ENCODE results near the gene KCNQ2. TPM values are rescaled to one million over a fixed set of nuclear protein-coding genes. Genes with fewer than 3 reads are reported as not detected.

KCNQ2 gene
- total and polyA plus RNA-seq, 7 donors: 0.01 to 2.8 (median 0.15) TPM; not detected in 1

DNA sequence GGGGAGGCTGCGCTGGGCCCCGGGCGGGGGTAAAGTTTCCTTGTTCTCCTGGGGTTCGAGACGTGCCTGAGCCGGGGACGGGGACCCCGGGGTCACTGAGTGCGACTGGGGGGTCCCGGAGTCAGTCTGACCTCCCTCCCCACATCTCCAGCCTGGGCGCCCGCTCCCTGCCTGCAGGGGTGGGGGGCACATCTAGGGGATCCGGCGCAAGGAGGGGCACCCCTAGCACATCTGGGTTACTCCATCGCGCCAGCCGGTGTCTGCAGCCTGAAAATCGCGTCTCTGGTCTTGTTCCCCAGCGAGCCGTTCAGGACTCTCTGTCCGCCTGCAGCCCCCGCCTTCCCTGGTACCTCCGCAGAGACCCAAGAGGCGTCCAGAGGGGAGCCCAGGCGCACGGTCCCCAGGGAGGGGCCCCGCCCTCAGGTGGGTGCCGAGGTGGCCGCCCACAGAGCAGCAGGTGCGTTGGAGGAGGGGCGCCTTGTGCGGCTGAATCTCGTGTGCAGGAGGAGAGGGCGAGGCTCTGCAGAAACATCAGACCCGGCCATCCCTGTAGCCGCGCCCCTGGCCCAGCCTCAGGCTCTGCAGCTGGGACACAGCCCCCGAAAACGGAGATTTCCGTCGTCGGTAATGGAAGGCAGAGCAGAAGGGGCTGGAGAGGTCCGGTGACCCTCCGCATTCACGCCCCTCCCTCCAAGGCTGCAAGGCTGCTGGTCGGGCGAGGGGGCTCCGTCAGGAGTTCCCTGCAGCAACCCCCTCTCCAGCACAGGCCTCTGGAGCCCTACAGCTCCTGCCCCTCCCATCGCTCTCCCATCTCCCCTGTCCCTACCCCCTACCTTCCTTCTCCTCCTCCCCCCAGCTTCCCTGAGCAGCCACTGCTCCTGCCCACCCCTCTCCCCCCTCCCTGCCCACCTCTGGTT, 110.7 kb downstream of the KCNQ2 start:
- no peaks in the 10 kb centered on the region for H3K4me1 ChIP-seq
- no peaks in the 10 kb centered on the region for H3K9me3 ChIP-seq
- DNase-seq (no peak), ATAC-seq (no peak)
- H3K4me3 ChIP-seq: no peak overlapping the region
- intact Hi-C loops (cut with DNase I): no loop called here
- peaks cover 0 to 67% (median 31%) of the 10 kb centered on the region in 3 donors for H3K27me3 ChIP-seq (ENCODE audit: insufficient read depth in 3 of 3, low read length in 2 of 3)
- no peak overlapping the region for H3K27ac ChIP-seq
- TF ChIP-seq, protein P1, sequence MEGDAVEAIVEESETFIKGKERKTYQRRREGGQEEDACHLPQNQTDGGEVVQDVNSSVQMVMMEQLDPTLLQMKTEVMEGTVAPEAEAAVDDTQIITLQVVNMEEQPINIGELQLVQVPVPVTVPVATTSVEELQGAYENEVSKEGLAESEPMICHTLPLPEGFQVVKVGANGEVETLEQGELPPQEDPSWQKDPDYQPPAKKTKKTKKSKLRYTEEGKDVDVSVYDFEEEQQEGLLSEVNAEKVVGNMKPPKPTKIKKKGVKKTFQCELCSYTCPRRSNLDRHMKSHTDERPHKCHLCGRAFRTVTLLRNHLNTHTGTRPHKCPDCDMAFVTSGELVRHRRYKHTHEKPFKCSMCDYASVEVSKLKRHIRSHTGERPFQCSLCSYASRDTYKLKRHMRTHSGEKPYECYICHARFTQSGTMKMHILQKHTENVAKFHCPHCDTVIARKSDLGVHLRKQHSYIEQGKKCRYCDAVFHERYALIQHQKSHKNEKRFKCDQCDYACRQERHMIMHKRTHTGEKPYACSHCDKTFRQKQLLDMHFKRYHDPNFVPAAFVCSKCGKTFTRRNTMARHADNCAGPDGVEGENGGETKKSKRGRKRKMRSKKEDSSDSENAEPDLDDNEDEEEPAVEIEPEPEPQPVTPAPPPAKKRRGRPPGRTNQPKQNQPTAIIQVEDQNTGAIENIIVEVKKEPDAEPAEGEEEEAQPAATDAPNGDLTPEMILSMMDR (IDR thresholded peaks at IDR 0.05): no peak
- 21 to 27% (median 26%) methylated on average over 33 to 50 of the region's 50 CpGs for WGBS, 3 donors
- H3K36me3 ChIP-seq (ENCODE audit: insufficient read depth in 1 of 2, low read depth in 1 of 2): no peaks in the 10 kb centered on the region

DNA sequence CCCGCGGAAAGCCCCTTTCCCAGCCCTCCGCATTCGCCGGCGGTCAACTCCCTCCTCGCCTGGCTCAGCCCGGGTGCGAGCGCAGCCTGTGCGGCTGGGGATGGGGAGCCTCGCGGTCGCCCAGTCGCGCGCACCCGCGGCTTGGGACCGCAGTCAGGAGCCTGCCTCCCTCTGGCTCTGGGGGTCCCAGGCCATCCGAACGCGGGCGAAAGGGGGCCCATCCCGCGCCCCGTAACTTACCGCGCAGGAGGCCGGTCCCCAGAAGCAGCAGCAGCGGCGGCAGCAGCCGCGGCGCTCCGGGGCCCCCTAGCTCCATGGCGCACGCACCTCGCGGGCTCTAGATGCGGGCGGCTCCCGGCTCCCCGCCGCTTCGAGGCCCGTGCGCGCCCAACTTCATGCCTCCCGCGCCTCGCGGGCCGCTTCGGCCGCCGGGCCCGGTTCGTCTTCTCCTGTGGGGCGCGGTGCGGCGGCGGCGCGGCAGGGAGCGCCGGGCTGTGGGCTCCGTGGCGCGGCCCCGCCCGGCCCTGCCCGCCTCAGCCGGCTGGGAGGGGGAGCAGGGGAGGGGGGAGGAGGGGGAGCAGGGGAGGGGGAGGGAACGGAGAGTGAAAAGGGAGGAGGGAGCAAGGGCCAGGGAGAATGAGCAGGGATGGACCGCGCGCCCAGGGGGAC, 111.5 kb downstream of the KCNQ2 start, which contains the start of gene CHRNA4:
Gene CHRNA4, minus strand, starts transcription at position 500 of the 669 bp plus-strand sequence. Its CDS starts 184 bp downstream, at position 316.
- no peak for DNase-seq
- Histone ChIP-seq H3K27me3 (ENCODE audit: insufficient read depth in 3 of 3, low read length in 2 of 3) (peaks cover 0 to 67% (median 31%) of the 10 kb centered on the region in 3 donors), H3K27ac (no peak within 1 kb of the TSS)

DNA sequence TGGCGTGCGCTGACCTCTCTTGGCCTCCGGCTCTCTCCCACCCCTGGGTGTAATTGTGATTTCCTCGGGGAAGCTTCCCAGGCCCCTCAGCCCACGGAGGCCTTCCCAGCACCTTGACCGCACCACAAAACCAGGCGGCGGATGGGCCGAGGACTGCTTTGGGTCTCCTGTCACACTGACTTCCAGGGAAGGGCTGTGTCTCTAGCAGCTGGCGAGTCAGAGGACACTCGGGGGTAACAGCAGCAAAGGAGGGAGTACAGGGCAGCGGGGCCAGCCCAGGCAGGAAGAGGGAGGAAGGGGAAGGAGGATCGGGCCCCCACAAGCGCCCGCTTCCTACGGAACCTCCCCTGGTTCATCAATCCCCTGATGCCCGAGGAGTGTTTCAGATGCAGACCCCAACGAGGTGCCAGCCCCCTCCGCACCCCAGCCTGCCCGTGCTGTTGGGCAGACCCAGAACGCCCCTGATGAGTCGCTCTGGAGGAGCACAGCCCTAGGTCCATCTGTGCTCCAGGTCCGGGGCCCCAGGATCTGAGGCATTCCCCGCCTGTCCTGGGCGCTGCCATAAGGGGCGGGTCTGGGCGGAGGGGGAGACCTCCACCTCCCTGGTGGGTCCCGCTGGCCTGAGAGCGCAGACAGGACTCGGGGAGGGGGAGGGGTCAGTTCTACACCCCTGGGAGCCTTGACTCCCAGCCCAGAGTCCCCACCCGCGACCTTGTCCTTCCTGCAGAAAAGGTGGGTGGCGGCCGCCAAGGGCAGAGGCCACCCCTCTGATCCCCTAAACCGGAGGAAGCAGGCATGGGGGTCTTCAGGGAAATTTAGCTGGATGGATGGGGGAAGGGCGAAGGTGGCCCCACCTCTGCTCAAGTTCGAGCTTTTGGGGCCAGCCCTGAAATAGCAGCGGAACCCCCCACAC, 112.3 kb downstream of the KCNQ2 start:
- H3K4me3 ChIP-seq: no peak overlapping the region
- intact Hi-C loops (cut with DNase I): no loop called here
- 30 to 50% (median 43%) methylated on average over 34 to 38 of the region's 38 CpGs for WGBS, 3 donors

More for the DNA sequence above, 111.5 kb downstream of the KCNQ2 start, which contains the start of gene CHRNA4:
- intact Hi-C loops (cut with DNase I): no loop called here
- WGBS, 3 donors: 0 to 1% (median 1%) methylated on average over 40 to 78 of the region's 79 CpGs
- H3K4me1 ChIP-seq: no peaks in the 10 kb centered on the region
- no peaks in the 10 kb centered on the region for H3K36me3 ChIP-seq (ENCODE audit: insufficient read depth in 1 of 2, low read depth in 1 of 2)
- H3K9me3 ChIP-seq: no peaks in the 10 kb centered on the region
- TF ChIP-seq, protein P1 (IDR thresholded peaks at IDR 0.05): no peak
- no peak within 1 kb of the TSS for H3K4me3 ChIP-seq
- ATAC-seq: no peak

More for the DNA sequence above, 112.3 kb downstream of the KCNQ2 start:
- DNase-seq (no peak), ATAC-seq (no peak)
- Histone ChIP-seq H3K27ac (no peak overlapping the region), H3K27me3 (ENCODE audit: insufficient read depth in 3 of 3, low read length in 2 of 3) (peaks cover 0 to 65% (median 31%) of the 10 kb centered on the region in 3 donors), H3K36me3 (ENCODE audit: insufficient read depth in 1 of 2, low read depth in 1 of 2) (no peaks in the 10 kb centered on the region), H3K4me1 (no peaks in the 10 kb centered on the region), H3K9me3 (no peaks in the 10 kb centered on the region)
- TF ChIP-seq, protein P1 (IDR thresholded peaks at IDR 0.05): no peak
